VCaP (cell line): ENCODE measurements around the gene DLG2.

Experiments used
- H3K27ac ChIP-seq: fragments of 450-650 bp; 2 replicates; pipeline ENCODE4 v1.5.1; 2017
- TF ChIP-seq, protein P1 (sequence below): fragments of 450-650 bp; conservative IDR thresholded peaks from 2 replicates; pipeline ENCODE4 v1.5.1; 2017; ENCODE audit warnings: mild to moderate bottlenecking, moderate library complexity

DLG2 gene

DNA sequence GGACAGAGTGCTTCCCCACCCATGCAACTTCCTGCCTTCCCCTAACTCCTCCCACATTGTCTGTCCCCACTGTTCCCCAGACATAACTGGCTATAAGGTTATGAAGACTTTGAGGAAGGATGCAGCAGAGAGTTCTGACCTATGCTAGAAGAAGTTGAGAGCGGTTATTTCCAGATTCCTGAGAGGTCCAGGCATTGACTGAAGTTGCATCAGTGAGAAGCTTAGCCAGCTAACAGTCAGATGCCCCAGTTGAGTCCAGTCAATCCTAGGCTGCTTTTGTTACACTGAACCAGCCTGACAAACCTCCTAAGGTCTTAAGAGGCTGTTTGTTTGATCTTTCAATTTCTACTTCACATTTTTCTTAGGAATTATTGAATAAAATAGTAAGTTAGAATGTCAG, 1403.1 kb downstream of the DLG2 start:
- TF ChIP-seq, protein P1, sequence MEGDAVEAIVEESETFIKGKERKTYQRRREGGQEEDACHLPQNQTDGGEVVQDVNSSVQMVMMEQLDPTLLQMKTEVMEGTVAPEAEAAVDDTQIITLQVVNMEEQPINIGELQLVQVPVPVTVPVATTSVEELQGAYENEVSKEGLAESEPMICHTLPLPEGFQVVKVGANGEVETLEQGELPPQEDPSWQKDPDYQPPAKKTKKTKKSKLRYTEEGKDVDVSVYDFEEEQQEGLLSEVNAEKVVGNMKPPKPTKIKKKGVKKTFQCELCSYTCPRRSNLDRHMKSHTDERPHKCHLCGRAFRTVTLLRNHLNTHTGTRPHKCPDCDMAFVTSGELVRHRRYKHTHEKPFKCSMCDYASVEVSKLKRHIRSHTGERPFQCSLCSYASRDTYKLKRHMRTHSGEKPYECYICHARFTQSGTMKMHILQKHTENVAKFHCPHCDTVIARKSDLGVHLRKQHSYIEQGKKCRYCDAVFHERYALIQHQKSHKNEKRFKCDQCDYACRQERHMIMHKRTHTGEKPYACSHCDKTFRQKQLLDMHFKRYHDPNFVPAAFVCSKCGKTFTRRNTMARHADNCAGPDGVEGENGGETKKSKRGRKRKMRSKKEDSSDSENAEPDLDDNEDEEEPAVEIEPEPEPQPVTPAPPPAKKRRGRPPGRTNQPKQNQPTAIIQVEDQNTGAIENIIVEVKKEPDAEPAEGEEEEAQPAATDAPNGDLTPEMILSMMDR: no peak
- H3K27ac ChIP-seq: no peak overlapping the region

- TF ChIP-seq, protein P1: no peak
- no peak overlapping the region for H3K27ac ChIP-seq
Observed at GRCh38 chr11:84218318-84218717, 1408.8 kb downstream of the DLG2 start.

- no peak overlapping the region for H3K27ac ChIP-seq
- TF ChIP-seq, protein P1: no peak
Observed at GRCh38 chr11:84215672-84216071, 1411.5 kb downstream of the DLG2 start.

- TF ChIP-seq, protein P1: no peak
- H3K27ac ChIP-seq: no peak overlapping the region
Observed at GRCh38 chr11:84214557-84214956, 1412.6 kb downstream of the DLG2 start.

- no peak overlapping the region for H3K27ac ChIP-seq
- TF ChIP-seq, protein P1: no peak
Observed at GRCh38 chr11:84212468-84213390, 1414.4 kb downstream of the DLG2 start.

DNA sequence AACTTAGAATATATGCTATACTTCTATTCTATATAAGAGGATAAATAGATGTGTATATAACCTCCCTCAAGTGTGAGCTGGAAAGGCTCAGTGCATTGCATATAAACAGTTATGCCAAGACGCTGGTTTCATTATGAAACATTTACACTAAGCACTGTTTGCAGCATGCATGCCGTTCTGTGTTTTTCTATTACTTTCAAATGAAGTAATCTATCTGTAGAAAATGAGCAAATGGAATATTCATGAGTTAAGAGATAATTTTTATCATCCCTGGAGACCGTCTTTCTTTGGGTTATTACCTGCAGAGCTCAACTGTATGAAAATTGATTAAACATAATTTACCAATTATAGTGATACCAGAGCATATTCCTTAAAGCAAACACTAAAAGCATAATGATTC, 1415.2 kb downstream of the DLG2 start:
- TF ChIP-seq, protein P1: no peak
- H3K27ac ChIP-seq: no peak overlapping the region

- no peak overlapping the region for H3K27ac ChIP-seq
- TF ChIP-seq, protein P1: no peak
Observed at GRCh38 chr11:84194696-84195095, 1432.4 kb downstream of the DLG2 start.
